KOPT-K1 (cell line): ENCODE results near the gene NOTUM.

ENCODE experiments used
- H3K27ac ChIP-seq: fragments of 200-600 bp; sonication (generic); 2 replicates; pipeline ENCODE4 v1.5.1; 2016; ENCODE audit warnings: antibody characterized with exemption, mild to moderate bottlenecking, low read depth, low read length; ENCODE audit not compliant: poor library complexity, severe bottlenecking
- H3K36me3 ChIP-seq: fragments of 200-600 bp; sonication (generic); 2 replicates; pipeline ENCODE4 v1.5.1; 2017; ENCODE audit warnings: antibody characterized with exemption, mild to moderate bottlenecking, low read length, moderate library complexity; ENCODE audit not compliant: insufficient read depth
- H3K9me3 ChIP-seq: fragments of 200-600 bp; sonication (generic); 2 replicates; pipeline ENCODE4 v1.5.1; 2017; ENCODE audit warnings: antibody characterized with exemption, low read length, mild to moderate bottlenecking; ENCODE audit not compliant: insufficient read depth, poor library complexity, severe bottlenecking

The NOTUM gene

GRCh38 chr17:81911277-81911961, 49.6 kb downstream of the NOTUM start, which contains the start of gene PCYT2:
PCYT2 (minus strand) TSS chr17:81911399; CDS start chr17:81911355, 44 bp downstream.
- Histone ChIP-seq H3K9me3 (no peaks in the 10 kb centered on the region), H3K27ac (peak within 1 kb of the TSS; percentile 65), H3K36me3 (peaks cover 78% of the 10 kb centered on the region)

- peaks cover 80% of the 10 kb centered on the region for H3K36me3 ChIP-seq
- H3K27ac ChIP-seq: peak overlapping the region; percentile 65
- no peaks in the 10 kb centered on the region for H3K9me3 ChIP-seq
These were observed 50.1 kb downstream of the NOTUM start for GRCh38 chr17:81910840-81911276.

GRCh38 chr17:81909966-81910839, 50.8 kb downstream of the NOTUM start:
- peak overlapping the region; percentile 65 for H3K27ac ChIP-seq
- peaks cover 80% of the 10 kb centered on the region for H3K36me3 ChIP-seq
- no peaks in the 10 kb centered on the region for H3K9me3 ChIP-seq

- H3K36me3 ChIP-seq: peaks cover 80% of the 10 kb centered on the region
These were observed 51.8 kb downstream of the NOTUM start for GRCh38 chr17:81909231-81909630.

GRCh38 chr17:81908793-81909192, 52.2 kb downstream of the NOTUM start:
- Histone ChIP-seq H3K9me3 (no peaks in the 10 kb centered on the region), H3K27ac (no peak overlapping the region), H3K36me3 (peaks cover 80% of the 10 kb centered on the region)

More at GRCh38 chr17:81909231-81909630, 51.8 kb downstream of the NOTUM start:
- Histone ChIP-seq H3K27ac (no peak overlapping the region), H3K9me3 (no peaks in the 10 kb centered on the region)

GRCh38 chr17:81907219-81908145, 53.5 kb downstream of the NOTUM start:
- H3K36me3 ChIP-seq: peaks cover 76% of the 10 kb centered on the region
- H3K27ac ChIP-seq: no peak overlapping the region
- H3K9me3 ChIP-seq: no peaks in the 10 kb centered on the region

GRCh38 chr17:81906476-81907218, 54.3 kb downstream of the NOTUM start:
- H3K36me3 ChIP-seq: peaks cover 67% of the 10 kb centered on the region
- no peak overlapping the region for H3K27ac ChIP-seq
- H3K9me3 ChIP-seq: no peaks in the 10 kb centered on the region

GRCh38 chr17:81905993-81906392, 55.0 kb downstream of the NOTUM start:
- no peak overlapping the region for H3K27ac ChIP-seq
- no peaks in the 10 kb centered on the region for H3K9me3 ChIP-seq
- peaks cover 71% of the 10 kb centered on the region for H3K36me3 ChIP-seq

- Histone ChIP-seq H3K36me3 (peaks cover 76% of the 10 kb centered on the region), H3K27ac (no peak overlapping the region), H3K9me3 (no peaks in the 10 kb centered on the region)
These were observed 55.5 kb downstream of the NOTUM start for GRCh38 chr17:81905424-81905875.

- Histone ChIP-seq H3K27ac (no peak overlapping the region), H3K36me3 (peaks cover 82% of the 10 kb centered on the region), H3K9me3 (no peaks in the 10 kb centered on the region)
These were observed 56.2 kb downstream of the NOTUM start for GRCh38 chr17:81904600-81905423.

- H3K9me3 ChIP-seq: no peaks in the 10 kb centered on the region
- peaks cover 85% of the 10 kb centered on the region for H3K36me3 ChIP-seq
- H3K27ac ChIP-seq: no peak overlapping the region
These were observed 56.9 kb downstream of the NOTUM start for GRCh38 chr17:81903896-81904599.

GRCh38 chr17:81903415-81903831, 57.6 kb downstream of the NOTUM start:
- H3K36me3 ChIP-seq: peaks cover 85% of the 10 kb centered on the region
- no peaks in the 10 kb centered on the region for H3K9me3 ChIP-seq
- H3K27ac ChIP-seq: no peak overlapping the region
